GM18867 (cell line): ENCODE data around the gene GEMIN5.
"Not testable (repeated sequence)": the region's sequence is repeated elsewhere in the genome, so short reads cannot be mapped to it uniquely, and the experiment has no call there.

ENCODE experiments used
- ATAC-seq: cut with Tn5 transposase; IDR thresholded peaks from one replicate; pipeline ENCODE4 v1.9.1; 2021; ENCODE audit warnings: mild to moderate bottlenecking, moderate library complexity; ENCODE audit not compliant: unreplicated experiment

GEMIN5 gene

GRCh38 chr5:154940772-154941620, 3.0 kb upstream of the GEMIN5 start, which contains the start of gene MRPL22:
TSS of gene MRPL22 (plus strand) at chr5:154941073. CDS start at chr5:154941111, 38 bp downstream.
- ATAC-seq: peak; percentile 47

- ATAC-seq: no peak
Observed at GRCh38 chr5:154940375-154940771, 2.4 kb upstream of the GEMIN5 start.

GRCh38 chr5:154939387-154939786, 1.4 kb upstream of the GEMIN5 start:
- not testable (repeated sequence) for ATAC-seq

GRCh38 chr5:154937186-154937717, 759 bp downstream of the GEMIN5 start:
- ATAC-seq: no peak

GRCh38 chr5:154934881-154935280, 3.1 kb downstream of the GEMIN5 start:
- no peak for ATAC-seq

- no peak for ATAC-seq
Observed at GRCh38 chr5:154933537-154933936, 4.5 kb downstream of the GEMIN5 start.

- no peak for ATAC-seq
Observed at GRCh38 chr5:154923441-154924430, 14.3 kb downstream of the GEMIN5 start.

GRCh38 chr5:154917757-154918156, 20.3 kb downstream of the GEMIN5 start:
- no peak for ATAC-seq

GRCh38 chr5:154916874-154917273, 21.1 kb downstream of the GEMIN5 start:
- ATAC-seq: no peak

- ATAC-seq: not testable (repeated sequence)
Observed at GRCh38 chr5:154905601-154906000, 32.4 kb downstream of the GEMIN5 start.

- no peak for ATAC-seq
Observed at GRCh38 chr5:154901913-154902312, 36.1 kb downstream of the GEMIN5 start.

- ATAC-seq: no peak
Observed at GRCh38 chr5:154901276-154901675, 36.7 kb downstream of the GEMIN5 start.

- ATAC-seq: no peak
Observed at GRCh38 chr5:154900066-154900465, 37.9 kb downstream of the GEMIN5 start.

GRCh38 chr5:154899151-154899816, 38.7 kb downstream of the GEMIN5 start:
- ATAC-seq: no peak

- ATAC-seq: no peak
Observed at GRCh38 chr5:154898210-154898609, 39.8 kb downstream of the GEMIN5 start.

- no peak for ATAC-seq
Observed at GRCh38 chr5:154896562-154897165, 41.3 kb downstream of the GEMIN5 start.

- ATAC-seq: no peak
Observed at GRCh38 chr5:154895606-154896561, 42.1 kb downstream of the GEMIN5 start.

GRCh38 chr5:154893381-154893780, 44.6 kb downstream of the GEMIN5 start:
- ATAC-seq: no peak

GRCh38 chr5:154892369-154892771, 45.6 kb downstream of the GEMIN5 start:
- ATAC-seq: no peak
